ENCODE data around the gene YKT6. TPM values are rescaled to one million over a fixed set of nuclear protein-coding genes. Genes with fewer than 3 reads are reported as not detected.
"Not testable (repeated sequence)": the region's sequence is repeated elsewhere in the genome, so short reads cannot be mapped to it uniquely, and the experiment has no call there.

The YKT6 gene
- polyA plus RNA-seq, 3 donors, result 75.6 to 80.0 (median 77.7) TPM

GRCh38 chr7:44189286-44189992, 11.3 kb upstream of the YKT6 start, which contains the start of gene GCK:
Gene GCK, minus strand, starts transcription at chr7:44189439. Its CDS starts 486 bp downstream, at chr7:44188953.
- peak; percentile 66 for DNase-seq

GRCh38 chr7:44189993-44190872, 10.5 kb upstream of the YKT6 start:
- no peak for DNase-seq

DNA sequence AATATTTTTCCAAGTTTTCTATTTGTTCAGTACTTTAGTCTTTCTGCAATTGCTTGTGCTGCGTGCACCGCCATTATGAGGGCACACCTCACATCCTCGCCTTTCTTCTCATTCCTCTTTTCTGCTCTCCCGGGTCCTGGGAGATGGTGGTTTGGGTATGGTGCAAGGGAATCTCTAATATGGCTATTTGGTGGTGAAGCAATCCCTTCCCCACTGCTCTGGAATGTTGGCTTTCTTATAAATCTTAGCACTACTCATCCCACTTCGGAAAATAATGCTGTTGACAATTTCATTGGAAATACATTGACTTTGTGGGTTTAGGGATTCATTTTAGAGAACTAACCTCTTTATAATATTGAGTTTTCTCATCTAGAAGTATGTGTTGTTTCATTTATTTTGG, 9.6 kb upstream of the YKT6 start:
- DNase-seq, result no peak

- DNase-seq, result no peak
Observed at GRCh38 chr7:44193011-44193802, 7.6 kb upstream of the YKT6 start.

GRCh38 chr7:44194069-44194468, 6.7 kb upstream of the YKT6 start:
- no peak for DNase-seq

DNA sequence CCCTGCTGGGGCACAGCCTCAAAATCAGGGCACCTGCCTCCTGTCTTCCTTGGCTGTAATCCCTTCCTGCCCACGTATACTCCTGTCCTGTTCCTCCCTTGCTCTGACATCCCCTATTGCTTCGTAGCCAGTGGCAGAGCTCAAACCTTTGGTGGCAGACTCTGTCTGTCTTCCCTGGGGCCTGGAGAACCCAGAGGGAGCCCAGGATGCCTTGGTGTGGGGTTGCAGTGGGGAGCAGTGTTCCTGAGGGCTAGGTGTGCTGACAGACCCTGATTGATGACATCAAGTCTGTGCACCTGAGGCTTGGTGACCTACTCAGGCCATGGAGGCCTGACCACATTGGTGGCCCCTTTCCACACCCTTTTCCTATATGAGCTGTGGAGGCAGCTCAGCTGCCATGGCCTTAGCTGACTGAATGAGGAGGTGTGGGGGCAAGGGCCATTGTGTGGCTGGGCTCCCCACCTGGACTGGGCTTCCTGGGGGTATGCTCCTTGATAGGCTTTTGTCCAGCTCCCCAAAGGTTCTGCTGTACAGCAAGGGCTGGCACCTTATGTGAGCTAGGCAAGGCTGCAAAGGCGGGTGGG, 6.1 kb upstream of the YKT6 start:
- no peak for DNase-seq

GRCh38 chr7:44195889-44196288, 4.9 kb upstream of the YKT6 start:
- no peak for DNase-seq

DNA sequence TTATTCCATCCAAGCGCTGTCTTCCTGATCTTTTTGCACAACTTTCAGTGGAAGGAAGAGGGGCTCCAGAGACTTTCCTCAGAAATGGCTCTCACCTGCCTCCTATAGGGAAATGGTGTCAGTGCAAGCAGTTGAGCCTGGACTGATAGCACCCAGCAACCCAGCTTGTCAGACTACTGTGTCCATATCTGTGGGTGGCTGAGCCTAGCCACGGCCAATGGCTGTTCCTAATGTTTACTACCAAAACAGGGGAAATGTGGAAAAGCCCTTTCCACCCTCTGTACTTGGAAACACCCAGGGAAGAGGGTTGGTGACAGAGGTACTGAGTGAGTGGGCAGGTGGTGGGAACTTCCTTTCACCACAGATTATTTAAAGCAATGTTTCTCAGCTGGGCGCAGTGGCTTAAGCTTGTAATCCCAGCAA, 4.3 kb upstream of the YKT6 start:
- peak; percentile 43 for DNase-seq

DNA sequence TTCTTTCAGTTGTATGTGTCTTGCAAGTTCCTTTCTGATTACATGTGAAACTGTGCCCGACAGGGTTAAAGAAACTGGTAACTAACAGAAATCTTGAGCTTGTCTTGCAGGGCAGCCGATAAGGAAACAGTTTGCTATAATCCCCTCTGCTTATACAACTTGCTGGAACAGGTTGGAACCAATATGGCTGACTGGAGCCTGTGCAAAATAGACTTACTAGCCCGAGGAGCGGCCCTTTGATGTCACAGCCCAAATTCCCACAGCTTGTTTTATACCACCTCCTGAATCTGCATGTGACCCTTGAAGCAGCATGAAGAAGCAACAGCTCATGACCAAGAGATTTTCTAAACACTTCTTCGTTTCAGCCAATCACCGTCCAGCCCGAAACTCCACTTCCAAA, 3.3 kb upstream of the YKT6 start:
- DNase-seq, result no peak

DNA sequence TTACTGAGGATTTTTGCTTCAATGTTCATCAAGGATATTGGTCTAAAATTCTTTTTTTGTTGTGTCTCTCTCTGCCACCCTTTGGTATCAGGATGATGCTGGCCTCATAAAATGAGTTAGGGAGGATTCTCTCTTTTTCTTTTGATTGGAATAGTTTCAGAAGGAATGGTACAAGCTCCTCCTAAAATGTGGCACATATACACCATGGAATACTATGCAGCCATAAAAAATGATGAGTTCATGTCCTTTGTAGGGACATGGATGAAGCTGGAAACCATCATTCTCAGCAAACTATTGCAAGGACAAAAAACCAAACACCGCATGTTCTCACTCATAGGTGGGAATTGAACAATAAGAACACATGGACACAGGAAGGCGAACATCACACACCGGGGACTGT, 615 bp upstream of the YKT6 start:
- DNase-seq, result not testable (repeated sequence)

- no peak for DNase-seq
Observed at GRCh38 chr7:44201813-44202212, 1.0 kb downstream of the YKT6 start.

GRCh38 chr7:44206008-44206407, 5.2 kb downstream of the YKT6 start:
- DNase-seq, result no peak

DNA sequence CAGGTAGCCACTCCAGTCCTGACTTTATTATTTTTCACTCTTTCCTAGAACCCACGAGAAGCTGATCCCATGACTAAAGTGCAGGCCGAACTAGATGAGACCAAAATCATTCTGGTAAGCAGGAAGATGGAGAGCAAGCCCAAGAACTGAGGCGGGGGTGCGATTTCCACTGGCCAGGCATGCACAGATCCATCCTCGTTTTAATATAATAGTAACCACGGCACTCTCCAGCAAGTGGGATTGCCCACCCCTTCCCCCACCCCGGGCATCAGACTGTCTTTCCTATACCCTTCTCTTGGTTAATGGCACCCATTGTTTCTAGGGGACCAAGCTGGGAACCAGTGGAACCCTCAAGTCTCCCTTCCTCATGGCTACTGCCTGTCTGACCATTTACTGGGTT, 7.3 kb downstream of the YKT6 start:
- no peak for DNase-seq

GRCh38 chr7:44210107-44210506, 9.3 kb downstream of the YKT6 start:
- no peak for DNase-seq

GRCh38 chr7:44211126-44211675, 10.4 kb downstream of the YKT6 start:
- DNase-seq, result no peak

- DNase-seq, result no peak
Observed at GRCh38 chr7:44212018-44212417, 11.2 kb downstream of the YKT6 start.

GRCh38 chr7:44212581-44213184, 11.9 kb downstream of the YKT6 start:
- DNase-seq, result no peak

DNA sequence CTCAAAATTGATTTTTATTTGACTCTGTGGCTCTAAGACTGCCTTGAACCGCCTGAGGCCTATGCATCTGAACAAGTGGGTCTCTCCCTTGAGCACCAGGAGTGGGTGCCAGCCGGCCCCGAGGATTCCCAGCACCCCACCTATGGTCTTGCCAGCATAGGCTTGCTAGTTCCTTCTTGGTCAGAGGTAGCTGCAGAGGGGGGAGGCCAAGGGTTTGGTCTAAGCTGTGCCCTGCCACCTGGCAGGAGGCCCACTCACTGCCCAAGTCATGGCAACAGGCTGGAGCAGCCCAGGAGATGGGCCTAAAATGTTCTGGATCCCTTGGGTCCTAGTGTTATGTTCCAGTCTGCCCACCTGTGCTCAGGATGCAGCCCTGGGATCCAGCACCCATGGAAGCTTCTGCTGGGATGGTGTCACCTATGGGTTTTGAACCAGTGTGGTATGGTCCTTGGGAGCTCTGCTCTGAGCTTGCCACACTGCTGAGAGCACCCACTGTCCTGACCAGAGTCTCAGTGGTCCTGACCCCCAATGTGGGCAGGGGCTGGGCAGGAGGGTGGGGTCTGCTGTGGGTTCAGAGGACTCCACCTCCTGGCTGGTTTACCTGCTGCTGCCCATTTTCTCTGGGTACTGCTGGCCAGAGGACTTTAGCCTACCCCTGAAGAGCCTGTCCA, 12.6 kb downstream of the YKT6 start:
- DNase-seq, result no peak

- no peak for DNase-seq
Observed at GRCh38 chr7:44213877-44214388, 13.2 kb downstream of the YKT6 start.

DNA sequence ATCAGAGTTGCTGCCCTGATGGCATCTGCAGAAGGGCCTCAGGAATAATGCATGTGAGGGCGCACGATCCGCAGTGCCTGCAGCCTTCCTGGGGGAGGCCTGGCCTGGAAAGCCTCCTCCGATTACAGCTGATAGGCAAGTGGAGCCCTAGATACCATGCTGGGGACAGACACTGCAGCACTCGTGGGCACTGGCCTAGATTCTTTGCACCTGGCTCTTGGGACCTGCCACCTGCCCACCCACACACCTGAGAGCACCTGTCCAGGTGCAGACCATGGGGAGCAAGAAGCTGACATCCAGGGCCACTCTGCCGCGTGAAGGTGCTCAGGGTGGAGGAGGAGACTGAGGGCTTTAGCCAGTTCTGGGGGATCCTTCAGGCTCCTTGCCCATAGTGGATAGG, 14.8 kb downstream of the YKT6 start:
- no peak for DNase-seq
